Measurements from ENCODE around the gene APOBEC4. TPM values are rescaled to one million over a fixed set of nuclear protein-coding genes. Genes with fewer than 3 reads are reported as not detected.
A peak's percentile ranks its signal among the peaks of the same experiment; 100 is the strongest.

APOBEC4 gene
- total and polyA plus RNA-seq, 9 of the 15 experiments (the other 6 are each of a cell fraction or from before 2014, with no cell fraction given), result not detected

DNA sequence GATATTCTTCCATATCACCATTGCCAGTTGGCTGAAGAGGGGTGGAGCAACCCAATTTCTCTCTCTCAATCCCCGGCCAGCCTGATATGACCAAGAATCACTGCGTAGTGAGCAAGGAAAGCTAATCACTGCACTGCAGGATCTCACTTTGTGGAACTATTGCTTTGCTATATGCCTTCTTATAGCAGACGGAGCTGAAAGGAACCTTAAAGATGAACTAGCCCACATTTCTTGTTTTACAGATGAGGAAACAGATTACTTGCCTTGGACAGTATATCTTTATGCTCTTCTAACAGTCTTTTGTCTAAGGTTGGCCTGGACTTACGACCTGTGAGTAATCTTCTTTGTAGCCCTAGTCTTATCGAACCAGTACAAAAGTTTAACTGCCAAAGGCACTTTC, 7.6 kb downstream of the APOBEC4 start (continued):
- TF ChIP-seq, protein P1, sequence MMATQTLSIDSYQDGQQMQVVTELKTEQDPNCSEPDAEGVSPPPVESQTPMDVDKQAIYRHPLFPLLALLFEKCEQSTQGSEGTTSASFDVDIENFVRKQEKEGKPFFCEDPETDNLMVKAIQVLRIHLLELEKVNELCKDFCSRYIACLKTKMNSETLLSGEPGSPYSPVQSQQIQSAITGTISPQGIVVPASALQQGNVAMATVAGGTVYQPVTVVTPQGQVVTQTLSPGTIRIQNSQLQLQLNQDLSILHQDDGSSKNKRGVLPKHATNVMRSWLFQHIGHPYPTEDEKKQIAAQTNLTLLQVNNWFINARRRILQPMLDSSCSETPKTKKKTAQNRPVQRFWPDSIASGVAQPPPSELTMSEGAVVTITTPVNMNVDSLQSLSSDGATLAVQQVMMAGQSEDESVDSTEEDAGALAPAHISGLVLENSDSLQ (IDR thresholded peaks at IDR 0.05), result no peak
- TF ChIP-seq, protein P2, sequence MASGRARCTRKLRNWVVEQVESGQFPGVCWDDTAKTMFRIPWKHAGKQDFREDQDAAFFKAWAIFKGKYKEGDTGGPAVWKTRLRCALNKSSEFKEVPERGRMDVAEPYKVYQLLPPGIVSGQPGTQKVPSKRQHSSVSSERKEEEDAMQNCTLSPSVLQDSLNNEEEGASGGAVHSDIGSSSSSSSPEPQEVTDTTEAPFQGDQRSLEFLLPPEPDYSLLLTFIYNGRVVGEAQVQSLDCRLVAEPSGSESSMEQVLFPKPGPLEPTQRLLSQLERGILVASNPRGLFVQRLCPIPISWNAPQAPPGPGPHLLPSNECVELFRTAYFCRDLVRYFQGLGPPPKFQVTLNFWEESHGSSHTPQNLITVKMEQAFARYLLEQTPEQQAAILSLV (tag; IDR thresholded peaks at IDR 0.05), result no peak
- 0 out of 2 replicates have a peak, but pooled peaks have one; percentile 51 for TF ChIP-seq CXXC5 (CRISPR knock-in tag; IDR thresholded peaks at IDR 0.05)
- peak; percentile 39; the same call in 1 of the 2 replicates for TF ChIP-seq PML (IDR thresholded peaks at IDR 0.05; ENCODE audit: low read length)
- TF ChIP-seq ZNF695 (CRISPR knock-in tag; IDR thresholded peaks at IDR 0.05), result no peak
- TF ChIP-seq ELF4 (CRISPR knock-in tag; IDR thresholded peaks at IDR 0.05), result peak; percentile 64; the same call in 1 of the 2 replicates
- TF ChIP-seq KLF13 (tag; IDR thresholded peaks at IDR 0.05; ENCODE audit: borderline replicate concordance, low read depth), result no peak
- 0 out of 4 replicates have a peak, but pooled peaks of 1 of the 2 experiments have one; percentile 18 for TF ChIP-seq TEAD1 (CRISPR knock-in tag; IDR thresholded peaks at IDR 0.05)
- peak; percentile 84 to 94 for TF ChIP-seq RCOR1 (IDR thresholded peaks at IDR 0.05; ENCODE audit: borderline replicate concordance in 1 of 2, low read depth in 2 of 2, low read length in 2 of 2)
- TF ChIP-seq CBX3 (IDR thresholded peaks at IDR 0.05; ENCODE audit: borderline replicate concordance in 1 of 2, low read length in 2 of 2), result no peak
- peak; percentile 60 for TF ChIP-seq ARID1B (IDR thresholded peaks at IDR 0.05)
- TF ChIP-seq ZNF584 (CRISPR knock-in tag; IDR thresholded peaks at IDR 0.05; ENCODE audit: low read depth), result no peak
- TF ChIP-seq ZNF41 (CRISPR knock-in tag; conservative IDR thresholded peaks at IDR 0.05), result no peak
- TF ChIP-seq CBFA2T3 (IDR thresholded peaks at IDR 0.05), result peak; percentile 85
- TF ChIP-seq CSDE1 (IDR thresholded peaks at IDR 0.05), result no peak
- 0 out of 2 replicates have a peak, but pooled peaks have one; percentile 27 for TF ChIP-seq SP1 (CRISPR knock-in tag; IDR thresholded peaks at IDR 0.05)
- 0 out of 2 replicates have a peak, but pooled peaks have one; percentile 32 for TF ChIP-seq FOSL1 (tag; conservative IDR thresholded peaks at IDR 0.05)
- TF ChIP-seq IRF2 (CRISPR knock-in tag; IDR thresholded peaks at IDR 0.05), result no peak
- TF ChIP-seq TAF1 (IDR thresholded peaks at IDR 0.05; ENCODE audit: control insufficient read depth, extremely low read depth, insufficient read depth, low read length, severe bottlenecking), result no peak
- no peak for TF ChIP-seq NFIX (CRISPR knock-in tag; IDR thresholded peaks at IDR 0.05; ENCODE audit: low read depth)
- TF ChIP-seq PCBP2 (IDR thresholded peaks at IDR 0.05; ENCODE audit: low read depth, low read length, poor library complexity, severe bottlenecking), result no peak
- TF ChIP-seq, protein P3, sequence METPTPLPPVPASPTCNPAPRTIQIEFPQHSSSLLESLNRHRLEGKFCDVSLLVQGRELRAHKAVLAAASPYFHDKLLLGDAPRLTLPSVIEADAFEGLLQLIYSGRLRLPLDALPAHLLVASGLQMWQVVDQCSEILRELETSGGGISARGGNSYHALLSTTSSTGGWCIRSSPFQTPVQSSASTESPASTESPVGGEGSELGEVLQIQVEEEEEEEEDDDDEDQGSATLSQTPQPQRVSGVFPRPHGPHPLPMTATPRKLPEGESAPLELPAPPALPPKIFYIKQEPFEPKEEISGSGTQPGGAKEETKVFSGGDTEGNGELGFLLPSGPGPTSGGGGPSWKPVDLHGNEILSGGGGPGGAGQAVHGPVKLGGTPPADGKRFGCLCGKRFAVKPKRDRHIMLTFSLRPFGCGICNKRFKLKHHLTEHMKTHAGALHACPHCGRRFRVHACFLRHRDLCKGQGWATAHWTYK (CRISPR knock-in tag; IDR thresholded peaks at IDR 0.05), result 0 out of 2 replicates have a peak, but pooled peaks have one; percentile 34
- peak; percentile 74 for TF ChIP-seq CBFA2T2 (conservative IDR thresholded peaks at IDR 0.05)
- TF ChIP-seq SOX6 (IDR thresholded peaks at IDR 0.05), result peak; percentile 56
- TF ChIP-seq ZNF551 (CRISPR knock-in tag; IDR thresholded peaks at IDR 0.05), result no peak
- no peak for TF ChIP-seq ZNF23 (CRISPR knock-in tag; IDR thresholded peaks at IDR 0.05)
- TF ChIP-seq ZNF436 (CRISPR knock-in tag; IDR thresholded peaks at IDR 0.05), result no peak
- no peak for TF ChIP-seq PTBP1 (IDR thresholded peaks at IDR 0.05; ENCODE audit: low read depth, low read length)
- no peak for TF ChIP-seq ZNF75A (CRISPR knock-in tag; IDR thresholded peaks at IDR 0.05)
